HepG2 (cell line): ENCODE data around the gene ATG2A. TPM values are rescaled to one million over a fixed set of nuclear protein-coding genes. Genes with fewer than 3 reads are reported as not detected.

Experiments used
- ATAC-seq: fragments of 200-7000 bp; cut with Tn5 transposase; 3 replicates; pipeline ENCODE4 v1.9.1; 2020; ENCODE audit warnings: mild to moderate bottlenecking, moderate library complexity
- BruUV-seq: library from RNA; stranded (reverse); fragments of 400-500 nt; replicated peaks from 2 replicates; lab custom pipeline; 2021; lab: Mats Ljungman, UMichigan
- CTCF ChIA-PET: fragments of 300-600 bp; formaldehyde crosslinking; extraction: SDS; loops from one replicate; lab custom pipeline; 2021; ENCODE audit warnings: low total read pairs, inconsistent platforms, low intra/inter-chr PET ratio; lab: Yijun Ruan, JAX
- POLR2A ChIA-PET: fragments of 350-600 bp; sonication (Branson Sonifier 250); formaldehyde crosslinking; loops from one replicate; lab custom pipeline; 2020; ENCODE audit warnings: antibody characterized with exemption, inconsistent platforms; lab: Yijun Ruan, JAX
- DNase-seq: peaks from one replicate; pipeline ENCODE4 v3.0.0-alpha.2; 2015; ENCODE audit warnings: low spot score
- FAIRE-seq: peaks from 3 replicates; lab custom pipeline; 2011; peaks lifted over from hg19 to GRCh38; lab: Jason Lieb, UNC
- H2AFZ ChIP-seq: one replicate; pipeline ENCODE4 v1.6.1; 2011; ENCODE audit warnings: low read length, inconsistent platforms
- H3K27ac ChIP-seq: fragments of 300-600 bp; 3 replicates; pipeline ENCODE4 v1.8.0; 2011; ENCODE audit warnings: mixed run types, mild to moderate bottlenecking, mixed read lengths, low read length, inconsistent platforms; ENCODE audit not compliant: insufficient read depth; ENCODE audit errors: extremely low read length
- H3K27me3 ChIP-seq, 2 experiments: fragments of 200-600 bp in 1 of 2; 2 replicates in 1 of 2; 3 replicates in 1 of 2; pipeline versions ENCODE4 v1.6.0 to v1.8.0; 2011; ENCODE audit warnings: low read length in 2 of 2, mild to moderate bottlenecking in 2 of 2, moderate library complexity in 2 of 2, inconsistent platforms in 1 of 2; ENCODE audit not compliant: insufficient read depth in 2 of 2, control insufficient read depth in 1 of 2
- H3K36me3 ChIP-seq, 2 experiments: fragments of 200-600 bp in 1 of 2; replicated peaks in 1 of 2; 2 replicates in 1 of 2; 3 replicates in 1 of 2; pipeline versions ENCODE4 v1.5.1 to v1.8.0; 2011; ENCODE audit warnings: low read length in 2 of 2, inconsistent platforms in 1 of 2; ENCODE audit not compliant: insufficient read depth in 2 of 2, control insufficient read depth in 1 of 2
- H3K4me1 ChIP-seq: 2 replicates; pipeline ENCODE4 v1.5.1; 2012; ENCODE audit warnings: low read length, inconsistent platforms; ENCODE audit not compliant: insufficient read depth
- H3K4me2 ChIP-seq: 2 replicates; pipeline ENCODE4 v1.6.0; 2011; ENCODE audit warnings: low read depth, low read length, inconsistent platforms
- H3K4me3 ChIP-seq, 3 experiments: fragments of 200-600 bp in 1 of 3; sonication (generic), shearing (Covaris generic) in 1 of 3; replicated peaks in 1 of 3; 2 replicates each; pipeline ENCODE4 v1.5.1; 2011 to 2016; ENCODE audit warnings: low read length in 3 of 3, inconsistent platforms in 2 of 3, low read depth in 2 of 3, mild to moderate bottlenecking in 2 of 3, control low read depth in 1 of 3, mixed read lengths in 1 of 3; ENCODE audit not compliant: insufficient read depth in 1 of 3
- H3K79me2 ChIP-seq: one replicate; pipeline ENCODE4 v1.6.1; 2011; ENCODE audit warnings: low read length, inconsistent platforms; ENCODE audit not compliant: insufficient read depth
- H3K9ac ChIP-seq: 2 replicates; pipeline ENCODE4 v1.6.0; 2011; ENCODE audit warnings: mild to moderate bottlenecking, low read depth, low read length, inconsistent platforms; ENCODE audit not compliant: insufficient read depth
- H3K9me3 ChIP-seq: 2 replicates; pipeline ENCODE4 v1.5.1; 2012; ENCODE audit warnings: mild to moderate bottlenecking, low read length
- H4K20me1 ChIP-seq: 2 replicates; pipeline ENCODE4 v1.6.0; 2011; ENCODE audit warnings: inconsistent platforms, mild to moderate bottlenecking, low read length, moderate library complexity; ENCODE audit not compliant: insufficient read depth
- ESRRA ChIP-seq: sonication (generic); formaldehyde crosslinking; IDR thresholded peaks from 2 replicates; pipeline ENCODE4 v1.5.1; 2020; ENCODE audit warnings: mild to moderate bottlenecking, low read depth, missing genetic modification reagents
- ZFAT ChIP-seq: sonication (generic); formaldehyde crosslinking; conservative IDR thresholded peaks from 2 replicates; pipeline ENCODE4 v1.8.1; 2023; ENCODE audit warnings: missing genetic modification reagents, inconsistent platforms
- ZNF234 ChIP-seq: sonication (generic); formaldehyde crosslinking; conservative IDR thresholded peaks from 2 replicates; pipeline ENCODE4 v1.5.1; 2020; ENCODE audit warnings: mild to moderate bottlenecking, missing genetic modification reagents
- ZNF724P ChIP-seq: sonication (generic); formaldehyde crosslinking; IDR thresholded peaks from 2 replicates; pipeline ENCODE4 v1.8.0; 2022; ENCODE audit warnings: missing genetic modification reagents, borderline replicate concordance
- WGBS: methylation state at CpG from one replicate; pipeline ENCODE4 v1.1.6; 2017; ENCODE audit warnings: low lambda C conversion rate; 5-methylcytosine and 5-hydroxymethylcytosine counted together
- in situ Hi-C: cut with HindIII; loops from 2 replicates; pipeline ENCODE4 v1.10.0; 2017; ENCODE audit warnings: low pct_unique_long_range_greater_than_20kb; ENCODE audit not compliant: extremely low pct_ligation_motif_present
- intact Hi-C: fragments of 100-400 bp; cut with micrococcal nuclease; formaldehyde crosslinking; loops from one replicate; pipeline ENCODE4 v1.10.0; 2022; ENCODE audit not compliant: unreplicated experiment
- polyA plus RNA-seq, 8 experiments: library from polyadenylated mRNA; depleted of rRNA in 3 of 8; stranded (reverse) in 7 of 8; unstranded in 1 of 8; fragments of >200 nt; fragmentation: Illumina TruSeq in 4 of 8; extraction: Trizol in 4 of 8; gene quantifications; 2 replicates each; pipeline versions ENCODE4 v1.2.1 to v1.2.3, GENCODE V29; 2011 to 2016; ENCODE audit warnings: low read depth in 4 of 8, missing spikeins in 1 of 8, mixed read lengths in 1 of 8; ENCODE audit not compliant: insufficient read depth in 1 of 8
- total RNA-seq, 5 experiments: library from RNA; depleted of rRNA; stranded (reverse); fragments of >200 nt; fragmentation: Illumina TruSeq; extraction: Trizol; gene quantifications; 2 replicates each; pipeline ENCODE4 v1.2.3, GENCODE V29; 2016; ENCODE audit warnings: low read depth in 1 of 5
- TF ChIP-seq, protein P1 (sequence below): sonication (generic); formaldehyde crosslinking; IDR thresholded peaks from 2 replicates; pipeline ENCODE4 v1.4.0; 2020; ENCODE audit warnings: missing genetic modification reagents
- TF ChIP-seq, protein P2 (sequence below): sonication (generic); formaldehyde crosslinking; conservative IDR thresholded peaks from 2 replicates; pipeline ENCODE4 v1.4.0; 2020; ENCODE audit warnings: mild to moderate bottlenecking, missing genetic modification reagents, moderate library complexity
- TF ChIP-seq, protein P3 (sequence below): sonication (generic); formaldehyde crosslinking; IDR thresholded peaks from 2 replicates; pipeline ENCODE4 v1.4.0; 2020; ENCODE audit warnings: low read depth, mild to moderate bottlenecking, missing genetic modification reagents
- TF ChIP-seq, protein P4 (sequence below): sonication (generic); formaldehyde crosslinking; IDR thresholded peaks from 2 replicates; pipeline ENCODE4 v1.8.1; 2023; ENCODE audit warnings: mild to moderate bottlenecking, missing genetic modification reagents
- TF ChIP-seq, protein P5 (sequence below): sonication (generic); formaldehyde crosslinking; conservative IDR thresholded peaks from 2 replicates; pipeline ENCODE4 v1.8.1; 2023; ENCODE audit warnings: missing genetic modification reagents

ATG2A gene
- total and polyA plus RNA-seq, 2 of the 13 experiments (the other 11 are each of a cell fraction or from before 2014, with no cell fraction given), result 6.7 to 8.0 TPM

DNA sequence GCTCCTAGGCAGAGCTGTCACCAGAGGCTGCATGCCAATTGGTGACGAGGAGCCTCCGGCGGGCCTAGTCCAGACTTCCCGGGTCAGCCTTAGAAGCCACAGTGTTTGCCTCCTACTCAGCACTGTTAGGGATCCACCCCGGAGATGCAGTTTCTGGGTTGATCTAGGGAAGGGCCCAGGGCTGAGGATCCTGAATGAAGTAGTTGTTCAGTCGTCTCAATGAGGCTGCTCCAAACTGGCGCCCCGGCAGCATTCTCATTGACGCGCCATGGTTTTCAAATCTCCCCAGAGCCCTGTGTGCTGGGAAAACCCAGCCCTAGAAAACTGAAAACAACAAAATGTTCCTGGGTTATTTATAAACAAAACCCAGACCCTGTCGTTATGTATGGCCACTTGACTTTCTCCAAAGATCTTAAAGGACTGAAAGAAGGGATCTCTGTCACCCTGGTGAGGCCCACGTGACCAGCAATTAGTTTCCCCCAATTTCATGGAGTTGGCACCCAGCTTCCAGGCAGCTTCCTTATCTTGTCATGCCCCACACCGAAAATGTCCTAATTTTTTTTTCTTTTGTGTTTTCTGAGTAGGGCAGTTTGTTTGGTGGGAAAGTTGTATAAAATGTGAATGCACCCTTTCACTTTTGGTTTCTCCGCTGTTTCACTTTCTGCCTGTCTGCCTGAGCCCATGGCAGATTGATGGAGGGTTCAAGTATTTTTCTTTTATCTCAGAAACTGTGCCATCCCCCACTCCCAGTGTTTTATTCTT lies 36.6 kb downstream of the ATG2A start (continued):
- TF ChIP-seq, protein P1, sequence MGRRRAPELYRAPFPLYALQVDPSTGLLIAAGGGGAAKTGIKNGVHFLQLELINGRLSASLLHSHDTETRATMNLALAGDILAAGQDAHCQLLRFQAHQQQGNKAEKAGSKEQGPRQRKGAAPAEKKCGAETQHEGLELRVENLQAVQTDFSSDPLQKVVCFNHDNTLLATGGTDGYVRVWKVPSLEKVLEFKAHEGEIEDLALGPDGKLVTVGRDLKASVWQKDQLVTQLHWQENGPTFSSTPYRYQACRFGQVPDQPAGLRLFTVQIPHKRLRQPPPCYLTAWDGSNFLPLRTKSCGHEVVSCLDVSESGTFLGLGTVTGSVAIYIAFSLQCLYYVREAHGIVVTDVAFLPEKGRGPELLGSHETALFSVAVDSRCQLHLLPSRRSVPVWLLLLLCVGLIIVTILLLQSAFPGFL, result no peak

DNA sequence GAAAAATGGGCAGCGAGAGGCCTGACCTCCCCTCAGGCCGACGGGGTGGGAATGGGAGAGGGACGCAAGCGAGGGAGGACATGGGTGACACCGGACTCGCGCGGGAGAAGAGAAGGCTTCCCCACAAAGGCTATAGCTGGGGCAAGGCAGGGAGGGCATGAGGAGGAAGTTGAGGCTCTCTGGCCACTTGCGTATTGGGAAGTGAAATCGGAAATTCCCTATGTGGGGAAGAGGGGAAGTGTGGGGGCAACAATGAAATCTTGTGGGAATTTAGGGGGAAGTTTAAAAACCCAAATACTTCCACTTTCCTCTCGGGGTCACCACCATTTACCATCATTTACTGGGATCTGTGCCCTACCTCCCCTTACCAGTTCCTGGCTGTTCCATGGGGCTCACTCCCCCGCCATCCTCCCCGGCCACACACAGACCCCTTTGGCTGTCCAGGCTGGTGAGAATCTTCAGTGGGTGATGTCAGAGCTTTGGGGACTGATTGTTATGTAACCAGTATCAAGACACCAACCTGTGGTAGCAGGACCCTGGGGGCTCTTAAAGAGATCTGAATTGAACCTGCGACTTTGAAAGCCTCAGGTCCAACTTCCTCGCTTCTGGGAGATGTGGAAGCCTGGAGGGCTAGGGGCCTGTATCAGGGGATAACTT lies 37.6 kb downstream of the ATG2A start:
- in situ Hi-C loops (no loop called here), intact Hi-C loops (no loop called here)
- CTCF ChIA-PET, result interaction anchor here (1.3 to 1.7 kb wide), 2 partner anchors 15 to 32 kb away, joined by 3 to 6 read pairs; no protein-coding TSS in a partner anchor
- POLR2A ChIA-PET, result interaction anchor here (1.0 to 10.4 kb wide), 5 partner anchors 9 to 120 kb away, joined by 3 to 132 read pairs (median 22); no protein-coding TSS in a partner anchor
- Histone ChIP-seq H3K9me3 (no peaks in the 10 kb centered on the region), H3K9ac (peak overlapping the region; percentile 82), H3K79me2 (peaks cover 35% of the 10 kb centered on the region), H3K4me2 (peak overlapping the region; percentile 90), H3K27ac (peak overlapping the region; percentile 62), H3K36me3 (peaks cover 0 to 2% of the 10 kb centered on the region in 2 experiments; a peak in 1 of 5 replicates), H4K20me1 (no peaks in the 10 kb centered on the region), H3K4me1 (peaks cover 62% of the 10 kb centered on the region), H3K27me3 (no peaks in the 10 kb centered on the region; a peak in 1 of 5 replicates), H2AFZ (no peak overlapping the region), H3K4me3 (peak overlapping the region; percentile 71 to 83 (median 83))
- DNase-seq, result no peak
- ATAC-seq, result no peak
- no peak for FAIRE-seq
- TSS peak; percentile 90 for BruUV-seq
- WGBS, result 18% methylated on average over 16 of the region's 16 CpGs
- TF ChIP-seq ZNF724P, result 0 out of 2 replicates have a peak, but pooled peaks have one; percentile 15
- 0 out of 2 replicates have a peak, but pooled peaks have one; percentile 11 for TF ChIP-seq ZNF234 (CRISPR knock-in tag)
- TF ChIP-seq ESRRA (CRISPR knock-in tag), result 0 out of 2 replicates have a peak, but pooled peaks have one; percentile 13
- TF ChIP-seq, protein P2, sequence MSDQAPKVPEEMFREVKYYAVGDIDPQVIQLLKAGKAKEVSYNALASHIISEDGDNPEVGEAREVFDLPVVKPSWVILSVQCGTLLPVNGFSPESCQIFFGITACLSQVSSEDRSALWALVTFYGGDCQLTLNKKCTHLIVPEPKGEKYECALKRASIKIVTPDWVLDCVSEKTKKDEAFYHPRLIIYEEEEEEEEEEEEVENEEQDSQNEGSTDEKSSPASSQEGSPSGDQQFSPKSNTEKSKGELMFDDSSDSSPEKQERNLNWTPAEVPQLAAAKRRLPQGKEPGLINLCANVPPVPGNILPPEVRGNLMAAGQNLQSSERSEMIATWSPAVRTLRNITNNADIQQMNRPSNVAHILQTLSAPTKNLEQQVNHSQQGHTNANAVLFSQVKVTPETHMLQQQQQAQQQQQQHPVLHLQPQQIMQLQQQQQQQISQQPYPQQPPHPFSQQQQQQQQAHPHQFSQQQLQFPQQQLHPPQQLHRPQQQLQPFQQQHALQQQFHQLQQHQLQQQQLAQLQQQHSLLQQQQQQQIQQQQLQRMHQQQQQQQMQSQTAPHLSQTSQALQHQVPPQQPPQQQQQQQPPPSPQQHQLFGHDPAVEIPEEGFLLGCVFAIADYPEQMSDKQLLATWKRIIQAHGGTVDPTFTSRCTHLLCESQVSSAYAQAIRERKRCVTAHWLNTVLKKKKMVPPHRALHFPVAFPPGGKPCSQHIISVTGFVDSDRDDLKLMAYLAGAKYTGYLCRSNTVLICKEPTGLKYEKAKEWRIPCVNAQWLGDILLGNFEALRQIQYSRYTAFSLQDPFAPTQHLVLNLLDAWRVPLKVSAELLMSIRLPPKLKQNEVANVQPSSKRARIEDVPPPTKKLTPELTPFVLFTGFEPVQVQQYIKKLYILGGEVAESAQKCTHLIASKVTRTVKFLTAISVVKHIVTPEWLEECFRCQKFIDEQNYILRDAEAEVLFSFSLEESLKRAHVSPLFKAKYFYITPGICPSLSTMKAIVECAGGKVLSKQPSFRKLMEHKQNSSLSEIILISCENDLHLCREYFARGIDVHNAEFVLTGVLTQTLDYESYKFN (CRISPR knock-in tag), result no peak
- TF ChIP-seq, protein P3, sequence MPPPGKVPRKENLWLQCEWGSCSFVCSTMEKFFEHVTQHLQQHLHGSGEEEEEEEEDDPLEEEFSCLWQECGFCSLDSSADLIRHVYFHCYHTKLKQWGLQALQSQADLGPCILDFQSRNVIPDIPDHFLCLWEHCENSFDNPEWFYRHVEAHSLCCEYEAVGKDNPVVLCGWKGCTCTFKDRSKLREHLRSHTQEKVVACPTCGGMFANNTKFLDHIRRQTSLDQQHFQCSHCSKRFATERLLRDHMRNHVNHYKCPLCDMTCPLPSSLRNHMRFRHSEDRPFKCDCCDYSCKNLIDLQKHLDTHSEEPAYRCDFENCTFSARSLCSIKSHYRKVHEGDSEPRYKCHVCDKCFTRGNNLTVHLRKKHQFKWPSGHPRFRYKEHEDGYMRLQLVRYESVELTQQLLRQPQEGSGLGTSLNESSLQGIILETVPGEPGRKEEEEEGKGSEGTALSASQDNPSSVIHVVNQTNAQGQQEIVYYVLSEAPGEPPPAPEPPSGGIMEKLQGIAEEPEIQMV (CRISPR knock-in tag), result no peak
- TF ChIP-seq, protein P4, sequence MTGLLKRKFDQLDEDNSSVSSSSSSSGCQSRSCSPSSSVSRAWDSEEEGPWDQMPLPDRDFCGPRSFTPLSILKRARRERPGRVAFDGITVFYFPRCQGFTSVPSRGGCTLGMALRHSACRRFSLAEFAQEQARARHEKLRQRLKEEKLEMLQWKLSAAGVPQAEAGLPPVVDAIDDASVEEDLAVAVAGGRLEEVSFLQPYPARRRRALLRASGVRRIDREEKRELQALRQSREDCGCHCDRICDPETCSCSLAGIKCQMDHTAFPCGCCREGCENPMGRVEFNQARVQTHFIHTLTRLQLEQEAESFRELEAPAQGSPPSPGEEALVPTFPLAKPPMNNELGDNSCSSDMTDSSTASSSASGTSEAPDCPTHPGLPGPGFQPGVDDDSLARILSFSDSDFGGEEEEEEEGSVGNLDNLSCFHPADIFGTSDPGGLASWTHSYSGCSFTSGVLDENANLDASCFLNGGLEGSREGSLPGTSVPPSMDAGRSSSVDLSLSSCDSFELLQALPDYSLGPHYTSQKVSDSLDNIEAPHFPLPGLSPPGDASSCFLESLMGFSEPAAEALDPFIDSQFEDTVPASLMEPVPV (CRISPR knock-in tag), result no peak; the same call in 1 of the 2 replicates
- TF ChIP-seq, protein P5, sequence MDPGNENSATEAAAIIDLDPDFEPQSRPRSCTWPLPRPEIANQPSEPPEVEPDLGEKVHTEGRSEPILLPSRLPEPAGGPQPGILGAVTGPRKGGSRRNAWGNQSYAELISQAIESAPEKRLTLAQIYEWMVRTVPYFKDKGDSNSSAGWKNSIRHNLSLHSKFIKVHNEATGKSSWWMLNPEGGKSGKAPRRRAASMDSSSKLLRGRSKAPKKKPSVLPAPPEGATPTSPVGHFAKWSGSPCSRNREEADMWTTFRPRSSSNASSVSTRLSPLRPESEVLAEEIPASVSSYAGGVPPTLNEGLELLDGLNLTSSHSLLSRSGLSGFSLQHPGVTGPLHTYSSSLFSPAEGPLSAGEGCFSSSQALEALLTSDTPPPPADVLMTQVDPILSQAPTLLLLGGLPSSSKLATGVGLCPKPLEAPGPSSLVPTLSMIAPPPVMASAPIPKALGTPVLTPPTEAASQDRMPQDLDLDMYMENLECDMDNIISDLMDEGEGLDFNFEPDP (CRISPR knock-in tag), result no peak
- no peak for TF ChIP-seq ZFAT (CRISPR knock-in tag)
